ENCODE results near the gene CYTH1.

Gene CYTH1

DNA sequence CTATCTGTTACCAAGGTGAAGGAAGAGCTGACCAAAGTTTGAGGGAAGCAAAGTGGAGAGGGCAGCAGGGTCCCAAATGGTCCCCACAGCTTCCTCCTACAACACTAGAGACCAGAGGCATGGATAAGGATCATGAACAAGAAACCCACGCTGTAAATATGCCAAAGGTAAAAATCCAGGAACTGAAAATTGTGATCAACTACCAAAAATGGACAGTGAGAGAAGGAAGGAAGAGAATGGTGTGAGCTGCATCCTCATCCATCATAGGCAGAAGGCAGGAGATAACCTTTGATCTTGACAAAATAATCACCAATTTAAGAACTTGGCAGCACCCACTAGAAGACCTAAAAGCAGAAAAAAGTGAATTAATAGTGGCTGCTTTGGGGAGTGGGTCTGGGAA, 66.2 kb downstream of the CYTH1 start:
- peaks cover 80% of the 10 kb centered on the region for H3K4me1 Mint-ChIP-seq
- H3K36me3 Mint-ChIP-seq = peaks cover 41% of the 10 kb centered on the region
- peak overlapping the region; percentile 73 for H3K4me3 Mint-ChIP-seq
- H3K27me3 Mint-ChIP-seq = no peaks in the 10 kb centered on the region
- H3K27ac Mint-ChIP-seq = peak overlapping the region; percentile 87
- no peaks in the 10 kb centered on the region for H3K9me3 Mint-ChIP-seq
- no peak for ATAC-seq

DNA sequence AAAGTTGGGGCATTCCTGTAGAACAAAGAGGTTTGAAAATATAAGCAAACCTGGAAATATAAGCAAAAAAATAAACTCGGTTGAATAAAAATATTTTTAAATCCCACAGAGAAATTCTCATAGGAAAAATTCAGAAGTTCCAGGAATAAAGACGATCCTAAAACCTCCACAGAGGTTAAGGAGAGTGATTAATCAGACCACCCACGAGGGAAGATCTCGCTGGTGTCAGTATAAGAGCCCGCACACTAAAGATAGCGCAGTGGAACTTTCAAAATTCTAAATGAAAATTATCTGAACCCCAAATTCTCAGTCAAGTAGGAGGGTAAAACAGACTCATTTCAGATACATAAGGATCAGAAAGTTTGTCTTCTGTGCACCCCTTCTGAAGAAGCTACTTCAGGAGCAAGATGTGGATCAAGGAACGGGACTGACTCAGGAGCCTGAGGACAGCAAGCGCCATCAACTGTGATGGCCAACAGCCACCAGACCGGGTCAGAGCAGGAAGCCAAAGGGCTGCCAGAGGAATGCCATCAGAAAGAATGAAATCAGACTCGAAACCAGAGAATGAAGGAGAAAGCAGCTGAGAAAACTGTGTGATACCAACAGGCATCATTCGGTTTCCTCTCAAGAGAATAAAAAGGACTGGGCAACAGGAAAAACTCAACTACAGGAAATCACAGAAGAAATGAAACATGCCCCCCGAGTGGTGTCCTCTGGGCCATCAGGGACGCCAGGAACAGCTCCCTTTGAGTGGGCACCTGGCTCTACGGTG, 66.9 kb downstream of the CYTH1 start:
- Mint-ChIP-seq H3K27me3 (no peaks in the 10 kb centered on the region), H3K9me3 (no peaks in the 10 kb centered on the region), H3K4me1 (peaks cover 84% of the 10 kb centered on the region), H3K36me3 (peaks cover 45% of the 10 kb centered on the region), H3K4me3 (peak overlapping the region; percentile 73), H3K27ac (peak overlapping the region; percentile 87)
- no peak for ATAC-seq

DNA sequence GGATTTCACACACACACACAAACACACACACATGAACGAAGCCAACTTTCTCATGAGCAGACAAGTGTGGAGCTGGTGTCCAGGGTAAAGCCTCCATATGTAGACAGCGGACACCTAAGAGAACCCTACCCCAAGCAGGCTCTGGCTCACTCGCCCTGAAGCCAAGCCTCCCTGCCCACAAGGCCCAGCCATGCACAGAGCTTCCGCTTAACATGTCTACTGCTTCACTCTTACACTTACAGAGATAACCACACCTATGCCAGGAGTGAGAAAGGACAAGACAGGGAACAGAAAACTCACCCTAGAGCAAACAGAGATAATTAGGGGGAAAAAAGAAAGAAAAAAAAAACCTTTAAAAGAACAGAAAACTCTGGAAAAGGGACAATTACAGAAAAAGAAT, 67.5 kb downstream of the CYTH1 start:
- Mint-ChIP-seq H3K27ac (peak overlapping the region; percentile 87), H3K4me1 (peaks cover 84% of the 10 kb centered on the region), H3K4me3 (peak overlapping the region; percentile 44), H3K27me3 (no peaks in the 10 kb centered on the region), H3K36me3 (peaks cover 48% of the 10 kb centered on the region), H3K9me3 (no peaks in the 10 kb centered on the region)
- ATAC-seq = peak; percentile 76

DNA sequence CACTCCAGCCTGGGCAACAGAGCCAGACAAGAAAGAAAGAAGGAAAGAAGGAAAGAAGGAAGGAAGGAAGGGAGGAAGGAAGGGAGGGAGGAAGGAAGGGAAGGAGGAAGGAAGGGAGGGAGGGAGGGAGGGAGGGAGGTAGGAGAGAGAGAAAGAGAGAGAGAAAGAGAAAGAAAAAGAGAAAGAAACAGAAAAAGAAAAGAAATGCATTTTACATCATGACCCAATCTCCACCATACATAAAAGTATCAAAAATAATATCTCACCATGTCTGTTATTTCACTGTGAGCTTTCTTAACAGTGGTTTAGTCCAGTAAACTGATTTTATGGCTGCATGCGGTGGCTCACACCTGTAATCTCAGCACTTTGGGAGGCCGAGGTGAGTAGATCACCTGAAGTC, 70.0 kb downstream of the CYTH1 start:
- Mint-ChIP-seq H3K36me3 (peaks cover 54% of the 10 kb centered on the region), H3K4me3 (peak overlapping the region; percentile 38), H3K27ac (peak overlapping the region; percentile 52), H3K9me3 (no peaks in the 10 kb centered on the region), H3K27me3 (no peaks in the 10 kb centered on the region), H3K4me1 (peaks cover 83% of the 10 kb centered on the region)
- ATAC-seq = no peak

DNA sequence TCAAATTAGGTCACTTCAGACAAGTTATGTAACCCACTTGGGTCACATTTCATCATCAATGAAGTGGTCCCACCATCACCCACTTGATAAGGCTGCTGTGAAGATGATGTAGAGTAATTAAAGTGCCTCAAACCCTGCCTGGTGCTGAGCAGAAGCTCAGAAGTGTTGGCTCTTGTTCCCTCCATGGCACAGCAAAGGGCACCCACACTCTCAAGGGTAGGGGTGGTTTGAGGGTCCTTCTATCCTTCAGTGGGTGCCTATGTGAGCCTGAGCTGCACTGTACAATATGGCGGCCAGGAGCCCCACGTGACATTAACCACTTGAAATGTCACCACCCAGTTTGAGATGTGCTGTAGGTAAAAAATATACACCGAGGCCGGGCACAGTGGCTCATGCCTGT, 71.5 kb downstream of the CYTH1 start:
- Mint-ChIP-seq H3K27me3 (no peaks in the 10 kb centered on the region), H3K36me3 (peaks cover 55% of the 10 kb centered on the region), H3K4me3 (peak overlapping the region; percentile 49), H3K9me3 (no peaks in the 10 kb centered on the region), H3K4me1 (peaks cover 79% of the 10 kb centered on the region), H3K27ac (peak overlapping the region; percentile 90)
- ATAC-seq = no peak

DNA sequence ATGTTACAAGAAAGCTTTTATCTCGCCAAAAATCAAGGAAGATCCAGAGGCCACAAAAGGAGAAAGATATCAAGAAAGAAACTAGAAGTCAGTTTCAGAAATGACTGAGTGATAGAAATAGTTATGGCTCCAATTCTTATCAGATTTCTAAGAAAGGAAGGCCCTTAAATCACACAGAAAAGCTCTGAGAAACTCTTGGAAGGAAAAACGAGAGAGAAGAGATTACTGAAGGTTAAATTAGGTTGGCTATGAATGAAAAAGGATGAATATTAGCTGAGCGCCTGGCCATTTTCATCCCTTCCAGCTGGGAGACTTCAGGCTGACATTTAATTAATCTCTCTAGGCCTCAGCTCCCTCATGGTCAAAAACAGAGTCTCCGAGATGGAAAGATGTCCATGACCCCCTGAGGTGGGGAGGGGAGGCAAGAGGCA, 72.3 kb downstream of the CYTH1 start:
- no peak for ATAC-seq
- Mint-ChIP-seq H3K4me1 (peaks cover 77% of the 10 kb centered on the region), H3K9me3 (no peaks in the 10 kb centered on the region), H3K27me3 (no peaks in the 10 kb centered on the region), H3K27ac (peak overlapping the region; percentile 90), H3K4me3 (peak overlapping the region; percentile 65), H3K36me3 (peaks cover 55% of the 10 kb centered on the region)

DNA sequence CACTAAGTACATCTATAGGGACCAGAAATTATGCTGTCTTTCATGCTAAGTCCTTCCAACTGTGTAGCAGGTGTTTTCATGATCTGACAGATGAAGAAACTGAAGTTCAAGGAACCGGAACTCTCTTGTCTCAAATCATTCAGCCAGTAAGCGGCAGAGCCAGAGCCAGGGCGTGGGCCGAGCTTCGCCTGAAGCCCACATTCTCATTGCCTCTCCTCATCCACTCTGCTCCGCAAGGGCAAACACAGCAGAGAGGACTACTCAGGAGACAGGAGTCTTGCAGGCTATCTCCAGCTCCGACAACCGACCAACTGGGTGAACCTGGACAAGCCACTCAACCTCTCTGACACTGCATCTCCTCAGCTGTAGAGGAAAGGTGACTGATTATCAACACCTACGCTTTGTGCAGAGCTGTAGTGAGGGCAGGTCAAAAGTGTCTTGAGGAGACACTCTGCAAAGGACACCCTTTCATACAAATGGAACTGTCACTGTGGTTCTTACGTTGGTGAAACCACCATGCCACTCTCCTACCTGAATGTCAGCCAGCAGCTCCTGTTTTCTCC, 72.9 kb downstream of the CYTH1 start:
- peaks cover 49% of the 10 kb centered on the region for H3K36me3 Mint-ChIP-seq
- peak overlapping the region; percentile 90 for H3K27ac Mint-ChIP-seq
- ATAC-seq = peak; percentile 74
- peak overlapping the region; percentile 65 for H3K4me3 Mint-ChIP-seq
- no peaks in the 10 kb centered on the region for H3K27me3 Mint-ChIP-seq
- H3K4me1 Mint-ChIP-seq = peaks cover 72% of the 10 kb centered on the region
- no peaks in the 10 kb centered on the region for H3K9me3 Mint-ChIP-seq

DNA sequence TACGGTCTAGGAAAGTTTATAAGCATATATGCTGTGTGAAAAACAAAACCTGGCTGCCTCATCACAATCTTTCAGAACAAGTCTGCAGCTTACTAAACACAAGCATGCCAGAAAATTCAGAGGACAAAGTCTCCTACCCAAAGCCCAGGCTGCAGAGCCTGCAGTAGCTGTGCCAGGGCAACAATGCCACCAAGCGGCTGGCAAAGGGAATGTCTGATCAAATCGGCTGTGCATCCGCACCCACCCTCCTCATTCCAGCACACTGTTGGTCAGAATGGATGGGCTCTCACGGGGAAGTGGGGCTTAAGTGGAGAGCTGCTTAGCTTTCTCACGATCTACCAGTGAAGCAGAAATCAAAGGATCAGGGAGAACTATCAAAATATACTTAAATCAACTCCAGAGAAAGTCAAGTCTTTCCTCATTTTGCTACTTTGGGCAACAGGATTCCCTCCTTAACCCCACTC, 73.5 kb downstream of the CYTH1 start:
- ATAC-seq = peak; percentile 70
- H3K36me3 Mint-ChIP-seq = peaks cover 51% of the 10 kb centered on the region
- H3K4me1 Mint-ChIP-seq = peaks cover 72% of the 10 kb centered on the region
- peak overlapping the region; percentile 65 for H3K4me3 Mint-ChIP-seq
- H3K27me3 Mint-ChIP-seq = no peaks in the 10 kb centered on the region
- peak overlapping the region; percentile 90 for H3K27ac Mint-ChIP-seq
- H3K9me3 Mint-ChIP-seq = no peaks in the 10 kb centered on the region

DNA sequence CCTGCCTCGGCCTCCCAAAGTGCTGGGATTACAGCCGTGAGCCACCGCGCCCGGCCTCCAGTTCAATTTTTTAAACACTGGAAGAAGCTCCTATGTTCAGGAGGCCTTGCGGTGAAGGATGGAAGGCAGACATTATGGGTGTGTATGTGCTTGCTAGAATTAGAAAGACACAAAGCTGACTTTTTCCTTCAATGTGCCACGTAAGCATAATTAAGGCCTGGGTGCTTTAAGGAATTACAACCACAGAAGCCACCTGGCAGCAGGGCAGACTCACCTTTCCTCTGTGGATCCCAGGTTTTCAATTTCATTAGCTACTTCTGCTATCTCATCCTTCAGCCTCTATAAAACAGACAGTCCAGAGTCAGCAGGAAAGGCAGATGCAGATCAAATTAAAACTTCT, 74.2 kb downstream of the CYTH1 start:
- H3K27ac Mint-ChIP-seq = peak overlapping the region; percentile 90
- H3K9me3 Mint-ChIP-seq = no peaks in the 10 kb centered on the region
- H3K4me3 Mint-ChIP-seq = peak overlapping the region; percentile 65
- no peak for ATAC-seq
- H3K4me1 Mint-ChIP-seq = peaks cover 74% of the 10 kb centered on the region
- H3K27me3 Mint-ChIP-seq = no peaks in the 10 kb centered on the region
- H3K36me3 Mint-ChIP-seq = peaks cover 55% of the 10 kb centered on the region

DNA sequence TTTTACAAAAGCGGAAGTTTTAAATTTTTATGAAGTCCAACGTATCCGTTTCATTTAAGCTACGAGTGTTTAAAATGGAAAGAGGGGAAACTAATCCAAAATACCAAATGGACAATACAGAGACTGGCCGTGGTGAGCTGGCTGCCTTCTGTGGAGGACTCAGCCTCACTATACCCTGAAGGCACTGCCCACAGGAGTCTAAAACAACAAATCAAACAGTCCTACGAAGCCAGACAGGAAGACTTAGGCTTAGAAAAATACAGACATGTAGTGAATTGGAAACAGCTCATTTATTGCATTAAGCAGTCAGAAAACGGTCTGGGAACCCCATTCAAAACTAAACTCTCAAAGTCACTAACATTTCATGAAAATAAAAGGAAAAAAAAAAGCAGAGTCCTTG, 75.1 kb downstream of the CYTH1 start:
- H3K4me1 Mint-ChIP-seq = peaks cover 68% of the 10 kb centered on the region

DNA sequence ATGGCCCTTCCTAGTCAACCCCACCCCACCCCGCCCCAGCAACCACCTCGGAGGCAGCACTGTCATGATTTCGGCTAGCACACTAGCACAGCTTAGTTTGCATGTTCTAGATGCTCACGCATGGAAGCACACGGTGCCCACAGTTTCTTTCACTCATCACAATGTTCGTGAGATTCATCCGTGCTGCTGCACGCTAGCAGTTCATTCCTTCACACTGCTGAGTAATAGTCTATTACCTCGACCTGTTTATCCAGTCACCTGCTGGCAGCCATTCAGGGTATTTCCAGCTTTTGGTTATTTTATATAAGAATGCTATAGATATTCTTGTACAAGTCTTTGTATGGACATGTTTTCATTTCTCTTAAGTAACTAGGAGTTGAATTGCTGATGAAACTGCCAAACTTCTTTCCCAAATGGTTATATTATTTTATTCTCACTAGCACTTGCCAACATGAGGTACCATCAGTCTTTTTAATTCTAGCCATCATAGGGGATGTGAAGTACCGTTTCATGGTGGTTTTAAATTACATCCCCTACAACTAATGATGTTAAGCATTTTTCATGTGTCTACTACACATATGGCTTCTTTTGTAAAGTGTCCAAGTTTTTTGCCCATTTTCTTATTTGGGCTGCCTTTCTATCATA, 75.7 kb downstream of the CYTH1 start:
- Mint-ChIP-seq H3K27me3 (no peaks in the 10 kb centered on the region), H3K27ac (peak overlapping the region; percentile 90), H3K4me3 (no peak overlapping the region), H3K36me3 (peaks cover 62% of the 10 kb centered on the region), H3K4me1 (peaks cover 61% of the 10 kb centered on the region), H3K9me3 (no peaks in the 10 kb centered on the region)
- ATAC-seq = peak; percentile 96

More for the DNA sequence above, 75.1 kb downstream of the CYTH1 start:
- Mint-ChIP-seq H3K36me3 (peaks cover 61% of the 10 kb centered on the region), H3K4me3 (no peak overlapping the region), H3K27ac (peak overlapping the region; percentile 90), H3K9me3 (no peaks in the 10 kb centered on the region), H3K27me3 (no peaks in the 10 kb centered on the region)
- ATAC-seq = no peak

DNA sequence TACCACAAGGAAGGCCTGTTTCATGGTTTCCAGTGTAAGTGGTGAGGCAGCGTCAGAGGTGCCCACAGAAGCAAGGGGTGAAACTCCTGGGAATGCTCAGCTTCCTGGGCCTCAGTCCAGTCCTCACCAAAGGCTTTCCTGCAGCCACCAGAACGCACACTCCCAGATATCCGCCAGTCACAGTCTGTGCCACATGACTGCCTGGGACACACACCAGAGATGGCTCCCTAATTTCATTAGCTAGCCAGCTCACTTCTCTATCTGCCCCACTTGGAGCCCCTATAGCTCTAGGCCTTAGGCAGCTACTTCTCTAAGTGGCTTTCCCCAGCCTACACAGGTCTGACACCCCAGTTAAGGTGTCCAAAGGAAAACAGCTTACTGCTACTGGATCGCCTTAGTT, 77.0 kb downstream of the CYTH1 start:
- Mint-ChIP-seq H3K4me1 (peaks cover 52% of the 10 kb centered on the region), H3K27ac (peak overlapping the region; percentile 90), H3K36me3 (peaks cover 67% of the 10 kb centered on the region), H3K27me3 (no peaks in the 10 kb centered on the region), H3K4me3 (no peak overlapping the region), H3K9me3 (no peaks in the 10 kb centered on the region)
- no peak for ATAC-seq

DNA sequence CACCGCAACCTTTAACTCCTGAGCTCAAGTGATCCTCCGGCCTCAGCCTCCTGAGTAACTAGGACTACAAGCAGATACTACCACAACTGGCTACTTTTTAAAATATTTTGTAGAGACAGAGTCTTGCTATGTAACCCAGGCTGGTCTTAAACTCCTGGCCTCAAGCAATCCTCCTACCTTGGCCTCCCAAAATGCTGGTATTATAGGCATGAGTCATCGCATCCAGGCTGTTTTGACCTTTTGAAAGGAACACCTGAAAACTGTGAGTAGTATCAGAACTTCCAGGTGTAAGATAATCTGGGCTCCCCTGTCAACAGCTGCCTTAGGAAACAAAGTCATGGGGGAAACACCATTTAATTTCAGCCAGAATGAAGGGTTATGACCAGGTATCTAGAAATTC, 77.5 kb downstream of the CYTH1 start:
- Mint-ChIP-seq H3K4me3 (no peak overlapping the region), H3K27me3 (no peaks in the 10 kb centered on the region), H3K27ac (peak overlapping the region; percentile 90), H3K9me3 (no peaks in the 10 kb centered on the region), H3K4me1 (peaks cover 47% of the 10 kb centered on the region), H3K36me3 (peaks cover 63% of the 10 kb centered on the region)
- no peak for ATAC-seq

DNA sequence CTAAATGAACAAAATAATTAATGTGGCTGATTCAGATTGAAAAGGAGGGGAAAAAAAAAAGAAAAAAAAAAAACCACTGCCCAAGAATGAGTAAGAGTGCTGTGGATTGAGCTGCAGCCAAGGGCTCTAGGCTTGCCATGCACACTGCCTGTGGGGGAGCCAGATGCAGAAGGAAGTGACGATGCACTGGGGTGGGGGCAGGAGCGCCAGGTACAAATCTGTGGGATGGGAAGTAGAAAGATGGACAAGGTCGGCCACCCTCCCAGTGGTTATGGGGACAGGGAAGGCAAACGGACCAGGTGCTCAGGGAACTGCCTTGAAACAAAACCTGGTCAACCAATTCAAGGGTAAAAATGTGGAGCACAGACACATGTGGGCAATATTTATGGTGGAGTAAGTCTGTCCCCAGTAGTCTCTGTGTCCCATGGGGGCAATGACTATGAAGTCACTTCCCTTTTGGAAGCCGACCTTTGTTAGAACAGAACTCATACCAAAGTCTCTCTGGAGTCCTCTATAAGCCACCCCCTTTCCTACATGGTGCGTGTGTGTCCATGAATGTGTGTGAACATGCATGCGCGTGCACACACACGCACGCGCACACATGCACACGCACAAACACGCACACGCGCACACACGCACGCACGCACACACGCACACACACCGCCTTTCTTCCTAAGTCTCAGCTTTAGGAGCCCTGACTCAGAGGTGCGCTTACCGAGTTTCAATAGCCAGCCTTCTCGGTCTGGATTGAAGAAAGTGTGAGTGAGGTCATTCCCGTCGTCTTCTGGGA, 84.3 kb downstream of the CYTH1 start:
- Mint-ChIP-seq H3K9me3 (no peaks in the 10 kb centered on the region), H3K4me1 (peaks cover 66% of the 10 kb centered on the region), H3K36me3 (peaks cover 89% of the 10 kb centered on the region), H3K27ac (peak overlapping the region; percentile 77), H3K4me3 (peak overlapping the region; percentile 22), H3K27me3 (no peaks in the 10 kb centered on the region)
- peak; percentile 83 for ATAC-seq

DNA sequence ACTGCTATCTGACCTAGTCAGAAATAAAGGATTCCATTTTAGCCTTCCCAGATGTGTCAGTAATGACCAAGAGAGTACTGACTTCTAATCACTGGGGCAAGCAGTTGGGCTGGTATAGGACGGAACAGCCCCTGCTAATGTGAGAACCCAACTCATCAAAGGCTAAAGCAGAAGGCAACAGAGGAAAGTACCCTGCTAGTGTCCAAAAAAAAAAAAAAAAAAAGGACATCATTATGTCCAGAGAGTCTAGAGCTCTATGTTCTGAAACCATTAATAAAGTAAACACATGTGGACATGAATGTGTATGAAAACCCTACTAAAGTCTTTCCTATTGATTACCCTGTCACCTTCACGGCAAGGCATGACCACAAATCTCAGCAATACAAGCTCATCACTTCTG, 85.0 kb downstream of the CYTH1 start:
- Mint-ChIP-seq H3K4me1 (peaks cover 73% of the 10 kb centered on the region), H3K36me3 (peaks cover 89% of the 10 kb centered on the region), H3K9me3 (no peaks in the 10 kb centered on the region), H3K4me3 (peak overlapping the region; percentile 22), H3K27ac (peak overlapping the region; percentile 77), H3K27me3 (no peaks in the 10 kb centered on the region)
- ATAC-seq = no peak

Measured in stimulated activated memory B cell treated with anti-CD40 and anti-IgM and Interleukin-4, amounts not matched to agents 10 μg/mL and 1 μg/mL and 100 μg/mL, for 72 hours (primary cell).